NCI-H1930 (cell line): Measurements from ENCODE around the gene SCARB1.

Experiments
- DNase-seq, 2 experiments: peaks; one replicate each; lab custom pipeline; 2025; lab: John Stamatoyannopoulos, UW

Gene SCARB1

DNA sequence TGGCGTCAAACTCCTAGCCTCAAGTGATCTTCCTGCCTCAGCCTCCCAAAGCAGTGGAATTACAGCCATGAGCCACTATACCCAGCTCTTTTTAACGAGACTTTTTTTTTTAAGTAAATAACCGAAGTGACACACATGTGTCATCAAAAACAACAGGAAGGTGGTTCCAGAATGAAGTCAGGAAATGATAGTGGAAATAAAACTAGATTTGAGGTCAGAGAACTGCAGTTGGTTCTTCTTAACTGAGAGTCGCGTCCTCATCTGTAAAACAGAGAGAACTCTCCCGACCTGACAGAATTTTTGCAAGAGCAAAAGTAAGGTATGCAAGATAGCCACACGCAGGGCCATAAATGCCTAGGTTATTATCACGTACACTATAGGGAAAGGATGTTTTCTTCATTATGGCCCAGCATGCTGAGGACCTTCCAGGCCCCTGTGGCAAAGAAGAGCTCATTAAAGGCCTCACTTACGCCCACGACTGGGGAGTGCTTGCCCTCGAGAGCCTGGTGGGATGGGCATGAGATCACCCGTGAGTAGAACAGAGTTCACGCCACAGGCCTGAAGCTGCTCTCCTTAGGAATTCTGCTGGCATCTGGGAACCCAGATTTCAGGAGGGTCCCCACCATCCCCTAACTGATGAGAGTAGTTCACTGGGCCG is 67.2 kb downstream of the SCARB1 start:
- DNase-seq, result no peak

DNA sequence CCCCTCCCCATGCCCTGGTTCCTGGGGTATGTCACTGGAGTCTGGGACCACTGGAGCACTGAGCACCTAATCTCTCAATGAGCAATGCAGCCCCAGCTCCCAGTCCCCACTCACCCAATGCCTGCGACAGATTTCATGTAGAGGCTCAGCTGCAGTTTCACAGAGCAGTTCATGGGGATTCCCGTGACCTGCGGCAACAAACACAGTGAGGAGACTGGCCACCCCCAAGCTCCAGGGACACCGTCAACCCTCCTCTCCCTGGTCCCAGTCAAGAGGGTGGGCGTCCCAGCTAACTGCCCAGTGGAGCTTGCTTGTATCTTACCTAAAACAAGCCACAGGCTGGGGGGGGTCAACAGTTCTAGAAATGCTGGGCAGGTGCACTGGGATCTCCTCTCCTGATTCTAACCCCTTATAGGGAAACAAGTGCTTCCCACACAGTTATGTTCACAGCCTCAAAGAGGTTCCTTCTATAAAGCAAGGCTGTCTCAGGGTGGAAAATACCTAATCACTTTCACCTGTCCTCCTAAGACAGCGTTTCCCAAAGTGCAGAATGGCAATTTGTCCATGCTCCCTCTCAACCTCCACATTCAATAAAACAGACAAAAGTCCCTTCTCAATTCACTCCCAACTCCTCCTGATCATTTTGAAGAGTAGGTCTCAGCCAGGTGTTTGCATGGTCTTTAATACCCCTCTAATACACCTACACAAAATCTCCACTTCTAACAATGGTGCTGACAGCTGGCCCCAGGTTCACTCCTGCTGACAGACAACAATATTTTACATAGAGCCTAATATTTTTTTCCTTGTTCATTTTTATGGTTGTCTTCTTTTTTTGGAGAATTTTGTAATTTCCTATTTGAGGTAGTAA is 68.3 kb downstream of the SCARB1 start:
- DNase-seq, result no peak

DNA sequence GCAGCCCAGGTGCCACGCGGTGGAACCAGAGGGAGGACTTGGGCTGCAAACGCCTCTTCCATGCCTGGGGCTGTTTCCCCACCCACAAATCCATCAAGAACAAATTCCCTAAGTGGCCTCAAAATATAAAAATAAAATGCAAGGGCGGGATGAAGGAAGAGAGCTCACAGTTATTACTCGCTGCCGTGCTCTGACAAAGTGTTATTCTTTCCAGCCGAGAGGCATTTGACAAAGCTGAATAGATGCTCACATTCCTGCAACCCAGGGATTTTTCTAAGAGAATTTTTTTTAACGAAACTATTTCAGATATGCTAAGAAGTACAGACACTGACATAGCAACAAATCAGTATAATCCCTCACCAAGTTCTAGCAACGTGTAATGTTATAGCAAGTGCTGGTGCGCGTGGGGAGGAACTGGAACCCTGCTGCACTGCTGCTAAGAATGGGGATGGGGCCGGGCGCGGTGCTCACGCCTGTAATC is 70.7 kb downstream of the SCARB1 start:
- no peak for DNase-seq

DNA sequence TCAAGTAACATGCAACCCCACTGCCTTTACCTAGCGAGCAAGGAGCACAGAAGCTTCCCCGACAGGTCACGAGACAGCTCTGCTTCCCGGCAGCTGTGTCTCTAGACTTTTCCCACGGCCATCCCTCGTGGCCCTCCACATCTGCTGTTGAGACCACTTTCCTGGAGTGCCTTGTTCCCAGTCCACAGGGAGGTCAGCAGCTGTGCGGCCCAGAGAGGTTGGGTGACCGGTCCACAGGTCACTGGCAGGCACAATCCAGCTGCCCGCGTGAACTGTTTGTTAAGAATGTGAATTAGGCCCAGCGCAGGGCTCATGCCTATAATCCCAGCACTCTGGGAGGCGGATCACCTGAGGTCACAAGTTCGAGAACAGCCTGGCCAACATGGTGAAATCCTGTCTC is 71.5 kb downstream of the SCARB1 start:
- no peak for DNase-seq

DNA sequence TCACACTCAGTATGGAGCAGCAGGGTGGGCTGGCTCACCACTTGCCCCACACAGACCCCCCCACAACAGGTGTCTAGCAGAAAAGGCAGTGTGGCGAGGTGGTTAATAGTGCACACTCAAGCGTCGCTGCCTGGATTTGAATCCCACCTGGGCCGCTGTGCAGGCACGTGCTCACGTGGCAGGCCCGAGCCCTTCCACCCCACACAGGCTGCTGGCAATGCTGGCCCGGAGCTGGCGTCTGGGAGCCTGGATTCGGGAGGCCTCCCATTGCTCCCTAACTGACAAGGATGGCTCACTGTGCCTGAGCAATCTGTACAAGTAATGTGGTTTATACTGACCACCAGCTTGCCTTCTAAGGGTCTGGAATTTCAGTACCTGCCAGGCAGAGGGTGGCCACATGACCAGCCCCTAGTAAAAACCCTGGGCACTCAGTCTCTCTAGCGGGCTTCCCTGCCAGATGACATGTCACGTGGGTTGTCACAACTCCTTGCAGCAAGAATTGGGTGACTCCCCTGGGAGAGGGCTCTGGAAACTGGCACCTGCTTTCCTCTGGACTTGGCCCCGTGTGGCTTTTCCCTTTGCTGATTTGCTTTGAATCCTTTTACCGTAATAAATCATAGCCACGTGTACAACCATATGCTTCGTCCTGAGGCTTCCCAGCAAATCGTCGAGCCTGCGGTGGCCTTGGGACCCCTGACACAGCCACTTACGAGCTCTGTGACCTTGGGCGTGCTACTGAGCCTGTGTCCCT is 72.8 kb downstream of the SCARB1 start:
- no peak for DNase-seq

GRCh38 chr12:124788936-124789555 is 74.6 kb downstream of the SCARB1 start:
- no peak for DNase-seq

GRCh38 chr12:124786061-124786964 is 77.4 kb downstream of the SCARB1 start:
- DNase-seq, result peak; percentile 78 to 81

GRCh38 chr12:124784871-124785572 is 78.6 kb downstream of the SCARB1 start:
- no peak for DNase-seq

DNA sequence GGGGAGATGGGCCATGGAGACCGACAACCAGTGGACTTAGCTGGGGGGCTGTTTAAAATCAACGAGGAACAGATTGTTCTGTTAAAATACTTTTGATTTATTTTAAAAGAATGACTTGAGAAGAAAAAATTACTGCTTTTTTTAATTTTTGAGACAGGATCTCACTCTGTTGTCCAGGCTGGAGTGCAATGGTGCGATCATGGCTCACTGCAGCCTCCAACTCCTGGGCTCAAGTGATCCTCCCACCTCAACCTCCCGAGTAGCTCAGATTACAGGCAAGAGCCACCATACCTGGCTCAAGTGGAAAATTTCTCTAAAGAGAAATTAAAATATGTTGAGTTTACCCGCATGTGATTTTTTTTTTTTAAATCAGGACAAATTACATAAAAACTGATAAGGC is 80.6 kb downstream of the SCARB1 start:
- no peak for DNase-seq

DNA sequence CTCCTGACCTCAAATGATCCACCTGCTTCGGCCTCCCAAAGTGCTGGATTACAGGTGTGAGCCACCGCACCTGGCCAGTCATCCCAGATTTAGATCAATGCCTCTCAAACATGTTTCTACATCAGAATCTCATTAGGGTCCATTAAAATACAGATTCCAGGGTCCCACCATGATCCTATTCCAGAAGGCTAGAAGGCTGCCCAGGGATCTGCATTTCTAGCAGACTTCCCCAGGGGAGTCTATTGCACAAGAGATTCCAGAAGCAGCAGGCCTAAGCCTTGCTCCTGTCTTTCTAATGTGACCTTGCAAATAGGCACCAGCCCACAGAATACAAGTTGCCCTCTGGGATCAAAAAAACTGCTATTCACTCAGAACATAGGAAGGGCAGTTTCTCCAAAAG is 81.5 kb downstream of the SCARB1 start:
- DNase-seq, result no peak

GRCh38 chr12:124780752-124781685 is 82.6 kb downstream of the SCARB1 start:
- DNase-seq, result no peak

GRCh38 chr12:124780336-124780735 is 83.3 kb downstream of the SCARB1 start:
- DNase-seq, result no peak

- DNase-seq, result no peak
Observed at GRCh38 chr12:124779161-124780141, 84.2 kb downstream of the SCARB1 start.

- DNase-seq, result no peak
Observed at GRCh38 chr12:124778411-124778810, 85.3 kb downstream of the SCARB1 start.

DNA sequence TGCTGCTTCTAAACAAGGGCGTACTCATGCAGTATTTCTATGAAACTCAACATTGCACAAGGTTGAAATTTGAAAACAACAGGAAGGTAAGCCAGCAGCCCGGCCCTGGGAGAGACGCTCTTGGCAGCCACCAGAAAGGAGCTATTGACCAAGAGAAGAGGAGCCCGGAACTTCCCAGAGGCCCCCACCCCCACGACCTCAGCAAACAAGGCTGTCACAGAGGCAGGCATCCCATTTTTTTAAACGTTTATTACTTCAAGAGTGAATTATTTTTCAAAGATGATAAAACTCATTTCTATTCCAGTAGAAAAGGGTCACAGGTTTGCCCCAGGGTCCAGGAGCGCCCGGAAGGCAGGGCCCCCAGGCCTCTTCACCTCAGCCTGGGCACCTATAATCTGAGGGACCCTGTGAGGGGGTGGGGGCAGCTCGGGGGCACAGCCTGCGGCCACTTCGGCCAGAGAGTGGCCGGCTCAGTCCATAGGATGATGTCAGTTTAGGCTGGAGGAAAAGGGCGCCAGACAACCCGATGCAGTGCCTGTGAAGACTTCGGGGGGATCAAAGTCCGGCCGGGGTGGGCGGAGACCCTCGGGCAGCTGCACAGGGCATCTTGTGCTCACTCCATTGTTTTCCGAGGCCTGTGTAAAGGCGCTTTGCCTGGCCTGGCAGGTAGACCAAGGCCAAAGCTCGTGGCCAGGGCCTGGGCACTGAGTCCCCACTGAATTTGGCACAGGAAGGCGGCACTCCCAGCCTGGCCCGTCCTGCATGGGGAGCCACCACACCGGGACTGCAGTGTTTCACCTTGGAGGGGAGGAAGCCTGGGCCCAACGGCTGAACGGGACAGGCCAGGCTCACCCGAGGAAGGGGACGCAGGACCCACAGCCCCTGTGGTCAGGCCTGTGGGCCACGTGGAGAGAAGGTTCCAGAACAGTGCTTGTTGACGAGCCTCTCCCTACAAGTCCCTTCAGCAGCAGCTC is 86.0 kb downstream of the SCARB1 start:
- no peak for DNase-seq

- DNase-seq, result no peak
Observed at GRCh38 chr12:124776125-124776513, 87.5 kb downstream of the SCARB1 start.
